GM10847 (cell line): Measurements from ENCODE around the gene AGAP1.

Source experiments
- POLR2A ChIP-seq: IDR thresholded peaks from 2 replicates; pipeline ENCODE4 v1.6.1; 2011; ENCODE audit not compliant: insufficient read length; ENCODE audit errors: extremely low read depth

The AGAP1 gene

DNA sequence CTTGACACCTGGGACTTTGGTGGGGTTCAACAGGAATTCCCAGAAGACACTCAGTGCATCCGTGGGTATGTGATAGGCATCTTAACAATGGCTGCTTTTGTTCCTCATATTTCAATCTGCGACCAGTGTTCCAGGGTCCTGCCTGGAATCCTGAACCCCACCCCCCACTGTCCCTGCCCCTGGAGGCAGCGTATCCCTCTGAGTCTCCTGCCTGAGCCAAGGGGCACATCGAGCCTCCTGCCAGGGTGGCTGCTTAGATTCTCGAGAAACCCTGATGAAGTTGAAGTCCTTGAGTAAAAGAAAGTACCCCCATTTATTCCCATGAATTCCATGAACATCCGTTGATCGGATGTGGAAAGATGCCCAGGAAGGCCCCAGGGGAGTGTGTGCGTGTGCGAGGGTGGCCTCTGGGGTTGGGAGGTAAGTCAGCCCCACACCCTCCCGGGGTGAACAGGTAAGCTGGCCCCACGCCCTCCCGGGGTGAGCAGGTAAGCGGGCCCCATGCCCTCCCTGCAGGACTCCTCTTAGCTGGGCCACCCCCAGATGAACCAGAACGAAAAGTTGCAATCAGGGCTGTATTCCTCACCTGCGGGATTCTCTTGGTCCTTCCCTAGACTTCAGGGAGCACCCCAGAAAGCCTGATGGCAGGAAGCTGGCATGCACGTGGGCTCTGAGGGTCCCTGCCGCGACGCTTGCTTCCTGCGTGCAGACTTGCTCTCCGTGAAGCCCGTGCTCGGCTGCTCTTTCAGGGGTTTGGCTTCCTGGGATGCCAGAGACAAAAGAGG, 253.3 kb downstream of the AGAP1 start:
- TF ChIP-seq POLR2A, result no peak

GRCh38 chr2:235747786-235748091, 253.9 kb downstream of the AGAP1 start:
- TF ChIP-seq POLR2A, result no peak

DNA sequence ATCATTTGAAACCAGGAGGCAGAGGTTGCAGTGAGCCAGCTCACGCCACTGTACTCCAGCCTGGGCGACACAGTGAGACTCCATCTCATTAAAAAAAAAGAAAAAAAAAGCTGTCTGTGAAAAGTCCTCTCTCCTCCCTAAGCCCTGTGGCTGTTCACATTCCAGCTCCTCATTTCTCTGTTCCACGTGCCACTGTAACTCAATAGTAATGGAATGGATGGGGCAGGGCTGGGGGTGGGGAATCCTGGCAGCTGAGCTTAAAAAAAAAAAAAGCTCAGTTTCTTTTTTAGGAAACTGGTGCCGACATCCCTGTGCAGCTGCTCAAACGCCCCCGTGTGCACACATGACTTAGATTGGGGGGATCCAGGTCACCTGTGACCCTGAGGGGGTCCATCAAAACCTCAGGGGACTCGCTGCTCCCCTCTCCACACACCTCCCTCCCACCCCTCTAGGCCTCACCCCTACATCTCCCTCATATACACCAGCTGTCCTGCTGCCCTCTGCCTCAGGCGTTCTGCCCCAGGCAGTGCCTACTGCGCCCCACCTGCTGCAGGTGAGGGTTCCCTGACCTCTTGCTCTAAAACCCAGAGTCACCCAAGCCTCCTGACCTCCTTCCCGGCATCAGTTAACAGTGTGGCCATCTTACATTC, 255.4 kb downstream of the AGAP1 start:
- TF ChIP-seq POLR2A, result no peak

DNA sequence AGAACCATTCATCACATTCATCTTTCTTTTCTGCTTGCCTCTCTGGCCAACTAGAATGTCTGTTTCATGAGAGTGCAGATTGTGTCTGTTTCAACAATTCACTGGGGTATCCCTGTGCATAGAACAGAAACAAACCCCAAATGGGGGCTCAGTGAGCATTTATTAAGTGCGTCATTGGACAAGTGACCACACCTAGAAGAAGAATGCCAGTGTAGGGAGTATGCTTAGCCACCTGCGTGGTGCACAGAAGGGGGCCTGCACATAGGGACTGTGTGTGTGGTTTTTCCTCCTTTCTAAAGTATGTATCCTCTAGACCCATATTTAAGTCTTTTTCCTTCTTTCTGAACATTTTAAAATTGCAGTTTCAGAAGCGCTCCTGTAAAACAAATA, 255.9 kb downstream of the AGAP1 start:
- TF ChIP-seq POLR2A, result no peak

- no peak for TF ChIP-seq POLR2A
Observed at GRCh38 chr2:235752846-235753245, 259.0 kb downstream of the AGAP1 start.

- no peak for TF ChIP-seq POLR2A
Observed at GRCh38 chr2:235754357-235755207, 260.7 kb downstream of the AGAP1 start.

DNA sequence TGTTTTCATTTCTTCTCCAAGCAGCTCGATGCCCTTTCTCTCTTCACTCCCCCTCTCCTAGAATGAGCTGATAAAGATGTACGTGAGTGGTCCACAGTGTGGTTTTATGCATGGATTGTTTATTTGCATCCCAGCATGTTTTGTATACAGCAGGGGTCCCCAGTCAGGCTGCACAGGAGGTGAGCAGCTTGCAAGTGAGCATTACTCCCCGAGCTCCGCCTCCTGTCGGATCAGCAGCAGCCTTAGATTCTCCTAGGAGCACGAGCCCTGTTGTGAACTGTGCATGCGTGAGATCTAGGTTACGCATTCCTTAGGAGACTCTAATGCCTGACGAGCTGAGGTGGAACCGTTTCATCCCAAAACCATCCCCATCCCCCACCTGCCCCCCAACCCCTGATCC, 262.6 kb downstream of the AGAP1 start:
- TF ChIP-seq POLR2A, result no peak

DNA sequence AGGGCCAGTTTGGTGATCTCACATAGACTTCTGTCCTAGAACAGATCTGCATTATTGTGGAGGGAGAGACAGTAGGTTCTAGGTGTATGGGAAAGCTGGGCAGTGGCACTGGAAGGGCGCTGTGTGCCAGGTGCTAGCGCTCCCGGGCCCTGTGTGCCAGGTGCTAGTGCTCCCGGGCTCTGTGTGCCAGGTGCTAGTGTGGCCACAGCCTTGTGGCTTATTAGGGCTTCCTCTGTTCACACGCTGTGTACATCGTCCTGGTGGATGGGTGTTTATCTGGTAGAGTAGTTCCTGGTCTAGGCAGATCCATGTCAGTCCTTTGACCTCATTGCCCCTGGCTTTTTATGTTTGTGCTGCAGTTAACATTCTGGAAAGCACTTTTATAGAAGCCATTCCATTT, 263.4 kb downstream of the AGAP1 start:
- no peak for TF ChIP-seq POLR2A

- TF ChIP-seq POLR2A, result no peak
Observed at GRCh38 chr2:235757640-235758039, 263.8 kb downstream of the AGAP1 start.

- no peak for TF ChIP-seq POLR2A
Observed at GRCh38 chr2:235762832-235763598, 269.2 kb downstream of the AGAP1 start.

GRCh38 chr2:235763816-235764215, 270.0 kb downstream of the AGAP1 start:
- TF ChIP-seq POLR2A, result no peak

DNA sequence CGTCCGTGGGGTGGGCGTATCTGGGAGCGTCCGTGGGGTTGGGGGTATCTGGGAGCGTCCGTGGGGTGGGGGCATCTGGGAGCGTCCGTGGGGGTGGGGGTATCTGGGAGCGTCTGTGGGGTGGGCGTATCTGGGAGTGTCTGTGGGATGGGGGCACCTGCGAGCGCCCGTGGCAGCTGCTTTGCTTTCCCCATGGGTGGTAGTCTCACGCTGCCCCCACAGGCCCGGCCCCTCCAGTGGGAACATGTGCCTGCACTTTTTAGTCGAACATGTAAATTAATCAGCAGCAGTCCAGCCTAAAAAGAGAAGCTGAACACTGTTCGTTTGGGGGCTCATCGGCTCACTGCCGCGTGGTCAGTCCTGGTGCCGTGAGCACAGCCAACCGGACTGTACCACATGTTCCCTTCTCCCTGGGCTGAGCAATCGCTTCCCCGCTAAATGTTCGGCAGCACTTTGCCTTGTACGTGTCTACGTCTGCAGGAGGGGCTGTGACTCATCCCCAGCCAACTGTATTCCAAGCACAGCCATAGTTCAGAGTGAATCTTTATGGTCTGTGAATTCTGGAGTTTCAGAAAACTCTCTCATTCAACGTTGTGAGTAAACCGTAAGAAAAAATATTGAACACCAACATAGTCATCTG, 271.5 kb downstream of the AGAP1 start:
- no peak for TF ChIP-seq POLR2A

GRCh38 chr2:235766278-235766677, 272.4 kb downstream of the AGAP1 start:
- TF ChIP-seq POLR2A, result no peak

- TF ChIP-seq POLR2A, result no peak
Observed at GRCh38 chr2:235768606-235769005, 274.8 kb downstream of the AGAP1 start.

DNA sequence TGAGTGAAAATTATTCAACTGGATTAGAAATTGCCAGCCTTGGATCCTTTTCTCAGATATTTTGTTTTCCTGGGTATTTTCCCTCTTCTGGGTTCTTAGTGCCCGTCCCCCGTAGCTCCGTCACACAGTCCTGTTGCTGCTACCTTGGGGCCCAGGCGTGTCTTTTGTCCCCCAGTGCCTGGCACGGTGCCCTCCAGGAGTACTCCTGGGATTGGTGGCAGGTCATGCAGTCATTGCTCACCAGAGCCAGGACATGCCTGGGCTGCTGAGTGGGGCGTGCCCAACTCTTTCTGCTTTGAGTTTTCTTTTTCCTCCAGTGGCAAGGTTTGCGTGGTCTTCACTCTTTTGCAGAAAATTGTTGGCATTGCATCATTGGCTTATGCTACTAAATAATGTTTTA, 275.2 kb downstream of the AGAP1 start:
- TF ChIP-seq POLR2A, result no peak
